Ramos (cell line): Measurements from ENCODE around the gene RPRD1B.

Experiments used
- in situ Hi-C: fragments of 300-500 bp; cut with MboI; formaldehyde crosslinking; loops from one replicate; pipeline ENCODE4 v1.14.3; 2022; ENCODE audit warnings: low sequenced_read_pairs; ENCODE audit not compliant: unreplicated experiment

The RPRD1B gene

DNA sequence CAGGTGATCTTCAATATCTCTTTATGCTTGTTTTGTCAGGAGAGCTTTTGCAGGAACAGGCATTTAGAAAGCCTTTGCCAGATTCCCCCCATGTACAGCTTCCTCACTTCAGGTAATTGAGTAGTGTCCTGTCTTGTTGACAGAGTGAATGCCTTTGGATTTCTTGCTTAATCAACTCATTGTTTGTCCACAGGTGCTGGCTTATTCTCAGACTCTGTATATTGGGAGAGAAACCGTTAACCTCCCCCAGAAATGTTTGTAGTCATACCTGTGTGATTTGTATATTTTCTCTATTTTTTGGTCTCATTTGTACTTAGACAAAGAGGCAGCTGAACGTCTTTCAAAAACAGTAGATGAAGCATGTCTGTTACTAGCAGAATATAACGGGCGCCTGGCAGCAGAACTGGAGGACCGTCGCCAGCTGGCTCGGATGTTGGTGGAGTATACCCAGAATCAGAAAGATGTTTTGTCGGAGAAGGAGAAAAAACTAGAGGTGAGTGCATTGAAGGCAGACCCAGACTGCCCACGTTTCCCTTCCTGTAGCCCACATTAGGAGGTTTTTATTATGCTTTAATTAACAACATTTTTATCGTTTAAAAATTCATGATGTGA lies 32.3 kb downstream of the RPRD1B start:
- in situ Hi-C loops: loop anchor here (10.0 kb wide), 1 partner anchor 149 kb away; no protein-coding TSS in a partner anchor

DNA sequence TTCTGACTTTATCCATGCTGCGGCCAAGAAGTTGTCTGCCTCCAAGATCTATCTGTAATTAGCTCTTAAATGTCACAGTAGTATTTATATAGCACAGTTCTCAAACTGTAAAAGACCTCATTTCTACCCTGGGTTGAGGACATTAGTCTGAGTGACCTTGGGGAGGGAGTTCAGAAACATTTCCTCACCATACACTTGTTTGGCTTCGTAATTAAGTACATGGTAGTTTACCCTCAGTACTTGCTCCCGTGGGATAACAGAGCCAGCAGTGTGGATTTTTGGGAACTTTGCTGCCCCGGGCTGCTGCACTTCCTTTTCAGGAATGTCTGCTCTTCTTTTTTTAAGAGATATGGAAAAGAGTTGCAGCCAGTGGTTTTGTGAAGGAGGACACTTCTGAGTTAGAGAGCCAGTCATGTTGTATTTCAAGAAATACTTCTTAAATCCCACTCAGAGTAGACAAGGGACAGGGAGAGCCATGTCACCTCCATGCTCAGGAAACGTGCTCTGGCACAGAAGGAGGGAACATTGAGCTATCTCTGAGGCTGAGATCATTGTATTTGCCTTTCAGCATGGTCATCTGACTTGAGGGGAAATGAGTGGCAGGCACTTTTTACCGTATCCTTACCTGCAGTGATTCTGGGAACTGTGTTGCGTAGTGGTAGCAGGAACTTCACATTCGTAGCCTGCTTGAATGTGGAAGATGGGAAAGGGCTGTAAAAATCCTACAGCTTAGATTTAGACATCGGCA lies 33.6 kb downstream of the RPRD1B start:
- in situ Hi-C loops: loop anchor here (10.0 kb wide), 1 partner anchor 148 kb away; no protein-coding TSS in a partner anchor

DNA sequence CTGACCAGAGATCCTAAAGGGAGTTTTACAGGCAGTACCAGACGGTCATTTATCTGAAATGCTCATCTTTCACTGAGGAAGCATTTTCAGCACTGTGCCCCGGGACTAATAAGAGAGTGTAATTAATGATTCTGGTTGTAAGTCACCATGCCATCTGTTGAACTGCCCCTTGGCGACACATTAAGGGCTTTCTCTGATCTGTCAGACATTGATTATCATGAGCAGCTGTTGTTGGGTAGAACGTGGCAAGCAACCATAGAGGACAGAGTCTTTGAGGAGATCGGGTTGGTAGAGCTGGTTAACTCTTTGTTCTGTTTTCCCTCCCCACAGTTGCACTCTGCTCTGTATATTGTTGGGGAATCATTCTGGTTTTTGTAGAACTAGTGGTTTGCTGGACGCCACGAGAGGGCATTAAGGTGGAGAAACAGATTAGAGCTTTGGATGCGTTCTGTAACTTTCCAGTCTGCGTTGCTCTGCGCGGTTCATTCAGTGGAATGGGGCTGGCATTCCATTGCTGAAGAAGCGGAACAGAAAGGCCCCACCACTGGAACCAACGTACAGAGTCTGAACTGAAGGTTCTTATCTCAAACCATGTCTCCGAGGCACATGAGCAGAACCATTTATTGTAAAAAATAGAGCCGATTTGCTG lies 34.3 kb downstream of the RPRD1B start:
- in situ Hi-C loops: loop anchor here (10.0 kb wide), 1 partner anchor 147 kb away; no protein-coding TSS in a partner anchor

- in situ Hi-C loops: loop anchor here (10.0 kb wide), 1 partner anchor 92 kb away; the partner anchor contains the start of gene TGM2
Measured at GRCh38 chr20:38072898-38073297, 39.4 kb downstream of the RPRD1B start.

DNA sequence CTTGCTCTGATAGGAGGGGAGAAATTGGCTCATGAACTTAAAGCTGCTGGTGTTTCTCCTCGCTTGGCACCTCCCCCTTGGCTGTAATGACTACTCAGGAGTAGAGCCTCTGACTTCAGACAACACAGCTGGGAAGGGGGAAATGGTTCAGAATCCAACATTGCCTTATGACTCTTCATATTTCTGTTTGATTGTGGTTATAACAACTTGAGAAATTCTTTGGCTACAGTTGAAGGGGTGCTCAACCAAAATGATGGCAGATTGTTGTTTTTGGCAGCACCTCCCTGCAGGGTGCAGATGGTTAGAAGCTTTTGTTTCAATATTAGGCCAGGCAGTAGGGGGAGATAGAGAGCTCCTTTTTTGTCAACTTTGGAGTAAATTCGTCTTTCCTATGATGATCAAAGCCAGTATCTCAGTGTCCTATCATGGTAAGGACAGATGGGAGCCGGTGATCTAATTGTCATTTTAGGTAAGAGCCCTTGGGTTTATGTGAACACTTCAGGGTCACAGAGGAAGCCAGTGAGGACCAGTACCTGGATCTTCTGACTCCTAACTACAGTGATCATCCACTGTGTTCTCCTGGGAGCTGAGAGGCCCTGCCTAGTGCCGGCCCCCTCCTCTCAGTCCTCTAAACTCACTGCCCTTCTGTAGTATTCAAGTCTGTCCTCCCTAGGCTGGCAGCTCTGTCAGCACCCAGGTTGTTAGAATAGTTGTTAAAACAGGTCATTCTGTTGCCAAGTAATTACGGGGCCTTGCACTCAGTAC lies 39.9 kb downstream of the RPRD1B start:
- in situ Hi-C loops: loop anchor here (10.0 kb wide), 1 partner anchor 91 kb away; the partner anchor contains the start of gene TGM2

DNA sequence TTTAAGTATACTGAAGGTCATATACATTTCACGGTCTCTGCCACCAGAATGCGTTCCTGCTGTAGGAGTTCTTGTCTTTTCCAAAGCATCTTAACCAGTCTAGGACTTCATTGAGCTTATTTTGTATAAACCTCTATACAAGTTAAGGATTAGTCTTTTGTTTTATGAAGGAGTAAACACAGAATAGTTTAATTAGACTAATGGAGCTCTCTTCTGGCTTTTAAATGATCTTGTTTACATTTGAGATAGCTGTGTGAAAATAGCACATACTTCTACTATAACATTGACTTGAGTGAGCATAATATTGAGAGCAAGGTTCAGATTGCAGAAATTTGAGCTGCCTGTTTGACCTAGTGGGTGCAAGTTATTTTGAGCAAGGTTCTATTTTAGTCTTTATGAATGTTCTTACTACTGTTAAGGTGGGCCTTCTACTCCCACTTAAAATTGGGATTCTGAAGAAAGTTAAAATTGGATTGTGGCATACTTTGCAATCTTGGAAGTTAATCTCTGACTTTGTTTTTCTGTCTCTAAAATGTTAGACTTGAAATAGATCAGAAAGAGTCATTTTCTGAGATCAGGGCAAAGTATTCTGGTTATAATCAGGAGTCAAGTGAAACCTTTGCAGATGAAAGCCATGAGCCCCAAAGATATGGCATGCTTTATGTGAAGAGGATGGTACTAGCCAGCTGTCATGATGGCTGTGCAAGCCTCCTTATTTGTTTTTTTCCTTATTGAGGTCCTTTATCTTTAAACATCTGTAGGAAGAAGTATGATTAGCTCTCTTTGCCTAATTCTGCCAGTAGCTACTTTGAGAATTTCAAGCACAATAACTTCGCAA lies 41.8 kb downstream of the RPRD1B start:
- in situ Hi-C loops: loop anchor here (10.0 kb wide), 1 partner anchor 89 kb away; the partner anchor contains the start of gene TGM2

DNA sequence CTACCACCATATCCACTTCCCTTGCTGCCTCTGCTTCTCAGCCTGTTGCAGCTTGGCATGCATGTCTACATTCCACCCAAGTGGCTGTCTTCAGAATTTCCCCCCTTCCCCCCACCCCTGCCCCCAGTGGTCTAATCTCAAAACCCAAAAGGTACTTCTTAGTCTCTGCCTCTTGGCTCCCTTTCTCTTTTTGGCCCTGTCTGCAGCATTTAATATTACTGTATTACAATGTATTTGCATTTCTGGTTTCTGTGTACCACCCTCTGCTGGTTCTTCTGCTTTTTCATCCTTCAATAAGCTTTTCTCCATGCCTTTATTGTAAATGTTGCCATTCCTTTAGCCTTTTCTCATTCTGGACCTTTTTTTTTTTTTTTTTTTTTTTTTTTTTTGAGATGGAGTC lies 43.0 kb downstream of the RPRD1B start:
- in situ Hi-C loops: loop anchor here (10.0 kb wide), 1 partner anchor 88 kb away; the partner anchor contains the start of gene TGM2

DNA sequence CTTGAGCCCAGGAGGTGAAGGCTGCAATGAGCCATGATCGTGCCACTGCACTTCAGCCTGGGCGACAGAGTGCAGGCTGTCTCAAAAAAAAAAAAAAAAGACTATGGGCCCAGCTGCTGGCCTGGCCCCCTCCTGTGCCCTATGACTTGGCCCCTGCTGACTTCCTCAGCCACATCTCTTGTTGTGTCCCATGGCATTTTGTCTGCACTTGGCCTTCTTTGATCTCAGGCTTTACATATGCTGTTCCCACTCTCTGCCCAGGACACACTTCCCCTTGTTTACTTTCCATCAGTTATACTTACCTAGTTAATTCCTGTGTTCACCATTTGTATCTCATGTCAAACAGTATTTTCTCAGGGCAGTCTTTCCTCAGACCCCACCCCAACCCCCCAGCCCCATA lies 44.5 kb downstream of the RPRD1B start:
- in situ Hi-C loops: loop anchor here (10.0 kb wide), 1 partner anchor 87 kb away; the partner anchor contains the start of gene TGM2

- in situ Hi-C loops: loop anchor here (10.0 kb wide), 1 partner anchor 85 kb away; the partner anchor contains the start of gene TGM2
Measured at GRCh38 chr20:38079353-38079752, 45.8 kb downstream of the RPRD1B start.

DNA sequence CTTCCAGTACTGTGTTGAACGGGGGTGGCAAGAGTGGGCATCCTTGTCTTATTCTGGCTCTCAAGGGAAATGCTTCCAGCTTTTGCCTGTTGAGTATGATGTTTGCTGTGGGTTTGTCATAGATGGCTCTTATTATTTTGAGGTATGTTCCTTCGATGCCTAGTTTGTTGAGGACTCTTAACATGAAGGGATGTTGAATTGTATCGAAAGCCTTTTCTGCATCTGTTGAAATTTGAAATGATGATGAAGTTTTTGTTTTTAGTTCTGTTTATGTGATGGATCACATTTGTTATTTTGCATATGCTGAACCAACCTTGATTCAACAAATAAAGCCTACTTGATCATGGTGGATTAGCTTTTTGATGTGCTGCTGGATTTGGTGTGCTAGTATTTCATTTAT lies 48.0 kb downstream of the RPRD1B start:
- in situ Hi-C loops: no loop called here

DNA sequence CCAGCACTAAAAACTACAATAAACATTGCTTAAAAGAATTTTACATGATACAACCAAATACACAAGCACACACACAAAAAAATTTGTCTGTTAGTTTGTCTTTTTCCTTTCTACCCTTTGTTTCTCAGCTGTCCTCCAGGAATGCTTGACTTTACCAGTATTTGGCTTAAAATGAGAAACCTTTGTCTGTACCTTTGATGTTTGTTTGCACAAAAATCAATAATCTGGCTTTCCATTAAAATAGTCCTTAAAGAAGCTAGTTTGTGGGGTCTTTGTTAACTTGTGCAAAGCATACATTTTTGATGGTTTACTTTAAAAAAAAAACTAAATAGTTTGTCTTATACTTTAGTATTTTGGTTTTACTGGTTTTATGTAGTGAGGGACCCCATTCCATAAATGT lies 49.3 kb downstream of the RPRD1B start:
- in situ Hi-C loops: no loop called here

GRCh38 chr20:38083338-38084048 lies 49.9 kb downstream of the RPRD1B start:
- in situ Hi-C loops: no loop called here

DNA sequence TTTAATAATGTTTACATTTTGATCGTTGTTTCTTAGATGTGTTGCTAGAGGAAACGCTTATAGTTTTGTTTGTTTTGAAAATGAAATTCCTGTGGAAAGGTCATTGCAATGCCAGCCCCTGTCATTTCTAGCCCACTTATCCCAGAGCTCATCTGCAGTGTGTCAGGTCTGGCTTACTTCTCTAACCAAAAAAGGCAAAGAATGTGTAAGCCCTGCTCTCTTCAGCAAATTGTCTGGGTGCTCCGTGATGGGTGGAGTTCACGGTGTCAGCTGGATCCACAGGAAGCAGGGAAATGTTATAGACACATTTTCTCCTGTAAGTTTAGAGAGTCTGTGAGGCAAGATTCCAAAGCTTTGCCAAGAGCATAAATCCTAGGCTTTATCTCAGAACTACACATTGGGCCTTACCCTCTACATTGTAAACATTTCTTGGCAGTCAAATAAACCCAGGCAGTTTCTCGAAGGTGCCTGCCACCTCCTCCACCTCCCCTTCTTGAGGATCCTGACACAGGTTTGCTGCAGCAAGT lies 50.9 kb downstream of the RPRD1B start:
- in situ Hi-C loops: no loop called here

- in situ Hi-C loops: no loop called here
Measured at GRCh38 chr20:38085026-38085425, 51.5 kb downstream of the RPRD1B start.

DNA sequence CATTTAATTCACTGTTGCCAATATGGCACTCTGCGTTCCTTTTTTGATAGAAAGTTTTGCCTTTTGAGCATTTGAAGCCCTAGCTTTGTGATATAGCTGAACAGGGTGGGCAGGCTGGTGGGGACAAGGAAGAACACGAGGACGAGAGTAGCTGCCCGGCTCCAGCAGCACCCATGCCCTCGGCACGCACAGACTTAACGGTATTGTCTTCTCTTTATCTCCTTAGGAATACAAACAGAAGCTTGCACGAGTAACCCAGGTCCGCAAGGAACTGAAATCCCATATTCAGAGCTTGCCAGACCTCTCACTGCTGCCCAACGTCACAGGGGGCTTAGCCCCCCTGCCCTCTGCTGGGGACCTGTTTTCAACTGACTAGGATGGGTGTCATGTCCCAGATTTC lies 56.0 kb downstream of the RPRD1B start:
- in situ Hi-C loops: no loop called here

DNA sequence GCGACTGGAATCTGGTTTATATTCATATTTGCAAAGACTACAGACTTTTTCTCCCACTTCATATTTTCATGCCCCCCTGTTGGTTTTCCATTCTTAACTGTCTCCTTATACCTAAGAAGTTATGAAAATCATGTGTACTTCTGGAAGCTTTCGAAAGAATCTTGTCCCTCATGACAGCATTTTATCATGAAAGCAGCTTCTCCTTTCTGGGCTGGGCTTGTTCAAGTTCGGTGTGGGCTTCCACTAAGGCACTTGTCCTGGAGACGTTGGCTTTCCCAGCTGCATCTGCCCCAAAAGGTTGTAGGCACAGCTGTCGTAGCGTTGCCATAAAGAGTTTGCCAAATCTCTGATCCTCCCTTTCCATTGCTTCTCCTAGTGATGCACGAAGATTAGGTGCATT lies 56.5 kb downstream of the RPRD1B start:
- in situ Hi-C loops: no loop called here

DNA sequence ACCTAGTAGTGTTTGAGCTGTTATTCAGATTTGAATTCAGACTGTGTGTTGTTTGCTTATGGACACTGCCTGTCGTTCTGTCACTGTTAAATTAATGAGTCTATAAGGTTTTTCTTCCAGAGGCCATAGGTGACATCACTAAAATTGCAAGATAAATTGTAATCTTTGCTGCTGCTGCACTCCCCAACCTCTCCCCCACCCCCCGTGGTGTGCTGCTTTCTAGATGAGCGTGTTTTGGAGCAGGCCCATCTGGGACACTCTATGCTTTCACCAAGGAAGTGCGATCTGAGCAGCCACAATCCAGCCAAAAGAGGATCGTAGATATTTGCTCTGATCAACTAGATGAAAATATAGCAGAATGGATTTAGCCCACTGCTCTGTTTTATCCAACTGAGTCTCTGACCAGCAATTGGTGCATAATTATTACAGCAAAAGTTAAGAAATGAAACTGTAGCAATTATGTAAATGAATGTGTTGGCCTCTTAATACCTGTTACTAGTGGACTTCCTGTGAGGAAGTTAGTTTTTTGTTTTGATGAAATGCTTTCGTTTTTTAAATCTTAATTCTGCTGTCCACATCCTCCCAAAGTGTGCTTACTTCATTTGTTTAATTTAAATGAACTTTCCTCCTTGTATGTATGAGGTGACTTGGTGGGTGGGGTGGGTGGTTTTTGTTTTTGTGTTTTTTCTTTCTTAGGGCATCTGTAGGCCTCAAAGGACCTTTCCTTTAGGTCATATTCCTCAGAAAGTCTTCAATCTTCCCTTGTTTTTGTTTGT lies 58.1 kb downstream of the RPRD1B start:
- in situ Hi-C loops: no loop called here
